ENCODE results near the gene ACTR3C. TPM values are rescaled to one million over a fixed set of nuclear protein-coding genes. Genes with fewer than 3 reads are reported as not detected.
"Not testable (repeated sequence)": the region's sequence is repeated elsewhere in the genome, so short reads cannot be mapped to it uniquely, and the experiment has no call there.

Gene ACTR3C
- total and polyA plus RNA-seq, 9 donors: 1.6 to 11.3 (median 5.7) TPM

DNA sequence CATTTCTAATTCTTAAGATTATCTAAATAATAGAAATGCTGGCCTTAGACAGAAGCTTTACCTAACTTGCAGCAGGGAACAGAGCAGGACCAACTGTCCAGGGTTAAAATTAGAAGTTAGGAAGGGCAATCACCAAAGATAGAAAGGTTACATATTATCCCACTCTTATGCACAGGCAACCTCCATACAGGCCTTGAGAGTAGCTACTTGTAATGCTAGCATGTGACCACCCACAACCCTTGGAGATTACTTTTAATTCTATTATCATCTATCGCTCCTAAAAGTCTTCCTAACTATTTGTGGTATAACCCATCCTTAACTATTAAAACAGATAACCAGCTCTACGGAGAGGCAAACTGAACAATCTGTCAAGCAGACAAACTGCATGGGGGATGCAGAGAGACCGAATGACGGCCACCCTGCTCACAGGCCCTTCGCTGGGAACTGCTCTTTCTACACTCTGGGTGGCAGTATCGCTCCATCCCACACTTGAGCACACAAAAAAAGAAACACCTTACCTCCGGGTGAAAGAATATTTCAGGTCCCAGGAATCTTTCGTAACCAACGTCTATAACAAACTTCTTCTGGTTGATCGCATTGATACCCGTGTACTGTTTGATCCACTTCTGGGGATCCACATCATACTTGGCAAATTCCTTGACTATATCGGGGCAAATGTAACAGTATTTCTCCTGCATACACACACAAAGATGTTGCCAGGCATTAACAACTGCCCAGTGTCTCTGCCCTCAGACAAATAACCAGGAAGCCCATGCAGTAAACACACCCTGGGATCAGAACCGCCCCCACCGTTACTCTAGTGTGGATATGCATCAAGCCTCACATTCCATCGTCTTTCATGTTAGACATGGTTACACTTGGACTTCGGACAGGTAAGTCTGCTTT is 37.2 kb downstream of the ACTR3C start:
- not testable (repeated sequence) for H3K36me3 ChIP-seq; H3K4me3 ChIP-seq; H3K9me3 ChIP-seq; H3K27me3 ChIP-seq; H3K27ac ChIP-seq; H3K4me1 ChIP-seq (ENCODE audit: insufficient read depth)
- intact Hi-C loops (cut with DNase I): loop anchor here in 1 of 4 donors (5.0 kb wide), 1 partner anchor 136 kb away; no protein-coding TSS in a partner anchor
- peak in 3 of 5 donors; percentile 17 to 32 (median 27) for DNase-seq
- 22 to 29% (median 26%) methylated on average over 16 of the region's 16 CpGs for WGBS, 3 donors
- TF ChIP-seq, protein P1, sequence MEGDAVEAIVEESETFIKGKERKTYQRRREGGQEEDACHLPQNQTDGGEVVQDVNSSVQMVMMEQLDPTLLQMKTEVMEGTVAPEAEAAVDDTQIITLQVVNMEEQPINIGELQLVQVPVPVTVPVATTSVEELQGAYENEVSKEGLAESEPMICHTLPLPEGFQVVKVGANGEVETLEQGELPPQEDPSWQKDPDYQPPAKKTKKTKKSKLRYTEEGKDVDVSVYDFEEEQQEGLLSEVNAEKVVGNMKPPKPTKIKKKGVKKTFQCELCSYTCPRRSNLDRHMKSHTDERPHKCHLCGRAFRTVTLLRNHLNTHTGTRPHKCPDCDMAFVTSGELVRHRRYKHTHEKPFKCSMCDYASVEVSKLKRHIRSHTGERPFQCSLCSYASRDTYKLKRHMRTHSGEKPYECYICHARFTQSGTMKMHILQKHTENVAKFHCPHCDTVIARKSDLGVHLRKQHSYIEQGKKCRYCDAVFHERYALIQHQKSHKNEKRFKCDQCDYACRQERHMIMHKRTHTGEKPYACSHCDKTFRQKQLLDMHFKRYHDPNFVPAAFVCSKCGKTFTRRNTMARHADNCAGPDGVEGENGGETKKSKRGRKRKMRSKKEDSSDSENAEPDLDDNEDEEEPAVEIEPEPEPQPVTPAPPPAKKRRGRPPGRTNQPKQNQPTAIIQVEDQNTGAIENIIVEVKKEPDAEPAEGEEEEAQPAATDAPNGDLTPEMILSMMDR (IDR thresholded peaks at IDR 0.05): peak; percentile 25 to 59 (median 34)

DNA sequence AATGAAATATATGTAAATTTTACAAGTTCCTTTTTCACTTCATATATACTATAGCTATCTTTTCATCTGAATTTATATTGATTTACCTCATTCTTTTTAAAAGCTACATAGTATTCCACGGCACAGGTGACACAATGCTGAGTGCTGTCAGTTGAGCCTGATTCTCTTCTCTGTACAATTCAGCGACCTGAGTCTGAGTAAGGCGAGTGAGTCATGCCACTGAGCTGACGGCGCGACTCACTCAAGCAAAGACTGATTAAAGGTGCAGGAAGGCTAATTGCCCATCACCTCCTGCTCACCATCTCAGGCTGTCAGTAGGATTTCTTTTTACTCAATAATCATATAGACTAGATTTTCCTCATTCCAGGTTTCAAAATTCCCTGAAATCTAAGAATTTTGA is 39.7 kb downstream of the ACTR3C start:
- 77 to 89% (median 82%) methylated on average over 6 of the region's 6 CpGs for WGBS, 3 donors
- intact Hi-C loops (cut with DNase I): not testable (repeated sequence)

DNA sequence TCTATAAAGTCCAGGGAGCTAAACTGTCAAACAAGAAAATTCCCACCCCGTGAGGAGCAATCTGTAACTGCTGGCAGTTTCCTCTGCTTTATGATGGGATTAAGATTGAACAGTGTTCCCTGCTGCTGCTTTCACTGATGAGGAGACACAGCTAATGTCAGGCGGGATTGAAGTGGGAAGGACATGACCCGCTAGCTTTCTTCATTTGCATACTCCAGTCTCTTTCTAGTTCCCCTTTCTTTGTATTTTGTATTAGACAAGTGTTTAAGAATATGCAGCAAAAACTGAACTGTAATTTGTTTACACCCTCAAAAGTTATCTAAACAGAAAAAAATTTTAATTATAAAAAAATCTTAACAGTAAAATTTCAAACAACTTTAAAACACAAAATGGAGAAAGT is 40.2 kb downstream of the ACTR3C start:
- DNase-seq; H3K36me3 ChIP-seq; H3K4me1 ChIP-seq (ENCODE audit: insufficient read depth); H3K27me3 ChIP-seq; H3K9me3 ChIP-seq; H3K27ac ChIP-seq; H3K4me3 ChIP-seq; intact Hi-C loops (cut with DNase I): not testable (repeated sequence)
- 82 to 92% (median 82%) methylated on average over 2 of the region's 3 CpGs for WGBS, 3 donors

More for the DNA sequence above, 39.7 kb downstream of the ACTR3C start:
- H3K4me1 ChIP-seq (ENCODE audit: insufficient read depth); H3K9me3 ChIP-seq; H3K36me3 ChIP-seq; DNase-seq; H3K4me3 ChIP-seq; H3K27me3 ChIP-seq; H3K27ac ChIP-seq: not testable (repeated sequence)

DNA sequence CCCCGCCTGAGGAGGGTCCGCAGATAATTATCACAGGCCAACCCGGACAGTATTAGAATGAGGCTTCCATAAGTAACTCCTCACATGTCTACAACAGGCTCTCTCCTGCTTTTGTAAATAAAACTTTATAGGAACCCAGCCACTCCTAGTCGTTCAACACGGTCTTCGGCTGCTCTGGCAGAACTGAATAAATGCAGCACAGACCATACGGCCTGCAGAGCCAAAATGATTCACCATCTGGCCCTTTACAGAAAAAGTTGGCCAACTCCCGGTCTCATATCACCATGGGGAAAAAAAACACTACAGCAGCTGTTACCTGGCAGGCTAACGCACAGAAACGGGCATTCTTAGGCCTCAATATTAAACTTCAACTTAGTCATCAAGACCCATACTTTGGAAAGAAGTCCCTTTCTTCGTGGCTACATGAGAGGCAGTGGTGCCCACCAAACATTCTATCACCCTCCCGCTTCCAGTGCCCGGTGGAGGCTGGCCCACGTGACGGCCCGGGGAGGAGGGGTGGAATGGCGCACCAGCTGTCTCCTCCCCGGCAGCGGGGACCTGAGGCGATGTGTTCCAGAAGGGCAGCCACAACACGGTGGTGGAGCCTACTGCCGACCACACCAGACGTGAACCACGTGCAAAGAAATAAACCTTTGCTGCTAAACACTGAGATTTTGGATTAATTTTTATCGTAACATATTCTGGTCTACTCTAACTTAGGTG is 41.5 kb downstream of the ACTR3C start:
- H3K4me3 ChIP-seq; H3K4me1 ChIP-seq (ENCODE audit: insufficient read depth); intact Hi-C loops (cut with DNase I); H3K27ac ChIP-seq; H3K9me3 ChIP-seq; DNase-seq; H3K36me3 ChIP-seq; H3K27me3 ChIP-seq: not testable (repeated sequence)
- WGBS, 3 donors: 79 to 93% (median 90%) methylated on average over 5 to 15 of the region's 25 CpGs

DNA sequence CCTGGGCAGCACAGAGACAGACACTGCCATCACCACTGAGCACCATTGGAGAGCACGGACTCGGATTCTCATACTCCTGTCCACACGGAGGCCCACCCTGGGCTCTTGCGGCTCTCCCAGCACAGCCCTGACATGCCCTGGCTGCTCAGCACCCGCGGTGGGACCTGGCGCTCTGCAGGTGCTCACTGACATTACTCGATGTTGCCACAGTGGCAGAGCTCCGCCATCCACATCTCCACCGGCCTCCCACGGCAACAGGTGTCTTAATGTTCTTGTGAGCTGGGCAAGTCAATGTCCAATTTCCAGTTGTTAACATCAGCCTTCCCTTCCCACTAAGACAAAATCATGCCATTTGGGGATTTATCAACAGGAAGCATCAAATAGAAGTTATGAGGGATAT is 45.0 kb downstream of the ACTR3C start:
- intact Hi-C loops (cut with DNase I): loop anchor here in 1 of 4 donors (10.0 kb wide), 1 partner anchor 394 kb away; no protein-coding TSS in a partner anchor
- H3K36me3 ChIP-seq; H3K4me1 ChIP-seq (ENCODE audit: insufficient read depth); H3K27ac ChIP-seq; DNase-seq; H3K4me3 ChIP-seq; H3K27me3 ChIP-seq; H3K9me3 ChIP-seq: not testable (repeated sequence)
- 80 to 89% (median 86%) methylated on average over 11 of the region's 11 CpGs for WGBS, 3 donors

DNA sequence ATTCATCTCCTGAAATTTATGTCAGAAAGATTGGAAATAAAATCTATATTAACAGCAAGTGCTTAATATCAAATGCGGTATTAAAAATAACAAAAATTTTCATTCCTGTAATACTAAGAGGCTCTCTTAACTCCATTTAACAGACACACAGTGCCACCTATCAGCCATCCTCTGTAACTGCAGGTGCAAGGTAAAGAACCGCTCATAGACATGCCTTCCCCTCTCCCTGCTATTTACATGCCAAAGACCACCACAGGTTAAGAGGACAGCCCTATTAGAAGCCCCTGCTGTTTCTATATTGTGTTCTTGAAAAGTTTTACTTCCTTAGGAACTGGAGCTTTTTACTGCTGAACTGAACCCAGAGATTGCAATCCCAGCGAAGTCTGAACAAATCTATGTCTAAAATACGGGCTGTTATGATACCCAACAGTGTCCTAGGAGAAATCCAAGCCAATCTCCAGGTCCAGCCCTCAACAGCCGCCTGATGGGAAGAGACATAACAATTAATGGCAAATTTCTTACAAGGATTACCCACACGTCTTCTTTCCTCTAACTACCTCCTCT is 47.1 kb downstream of the ACTR3C start:
- TF ChIP-seq, protein P1 (IDR thresholded peaks at IDR 0.05): peak; percentile 40 to 67 (median 53)
- DNase-seq; H3K36me3 ChIP-seq; H3K4me1 ChIP-seq (ENCODE audit: insufficient read depth); H3K4me3 ChIP-seq; H3K9me3 ChIP-seq; H3K27ac ChIP-seq; H3K27me3 ChIP-seq: not testable (repeated sequence)
- 48 to 55% (median 50%) methylated on average over 6 of the region's 6 CpGs for WGBS, 3 donors
- intact Hi-C loops (cut with DNase I): loop anchor here in 1 of 4 donors (10.0 kb wide), 1 partner anchor 391 kb away; no protein-coding TSS in a partner anchor

DNA sequence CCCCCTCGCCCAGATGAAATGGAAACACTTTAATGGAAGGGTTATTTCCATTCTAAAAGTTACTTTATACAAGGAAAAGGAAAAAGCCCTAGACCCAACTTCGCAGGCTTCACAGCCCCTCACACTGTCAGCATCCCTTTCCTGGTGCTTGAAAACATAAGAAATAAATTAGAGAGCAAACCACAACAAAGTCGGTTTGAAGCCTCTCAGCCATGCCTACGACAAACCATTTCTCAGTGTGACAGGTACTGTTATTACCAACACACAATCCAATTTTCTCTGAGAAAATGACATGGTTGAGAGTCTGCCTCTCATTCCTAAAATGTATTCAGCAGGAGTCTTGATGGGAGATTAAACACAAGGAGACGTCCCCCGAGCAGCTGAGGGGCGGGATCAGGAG is 51.4 kb downstream of the ACTR3C start:
- intact Hi-C loops (cut with DNase I): loop anchor here in 1 of 4 donors (10.0 kb wide), 1 partner anchor 387 kb away; no protein-coding TSS in a partner anchor
- not testable (repeated sequence) for DNase-seq; H3K27me3 ChIP-seq; H3K4me3 ChIP-seq; H3K27ac ChIP-seq; H3K9me3 ChIP-seq; H3K36me3 ChIP-seq; H3K4me1 ChIP-seq (ENCODE audit: insufficient read depth)
- 65 to 86% (median 73%) methylated on average over 4 to 6 of the region's 7 CpGs for WGBS, 3 donors

DNA sequence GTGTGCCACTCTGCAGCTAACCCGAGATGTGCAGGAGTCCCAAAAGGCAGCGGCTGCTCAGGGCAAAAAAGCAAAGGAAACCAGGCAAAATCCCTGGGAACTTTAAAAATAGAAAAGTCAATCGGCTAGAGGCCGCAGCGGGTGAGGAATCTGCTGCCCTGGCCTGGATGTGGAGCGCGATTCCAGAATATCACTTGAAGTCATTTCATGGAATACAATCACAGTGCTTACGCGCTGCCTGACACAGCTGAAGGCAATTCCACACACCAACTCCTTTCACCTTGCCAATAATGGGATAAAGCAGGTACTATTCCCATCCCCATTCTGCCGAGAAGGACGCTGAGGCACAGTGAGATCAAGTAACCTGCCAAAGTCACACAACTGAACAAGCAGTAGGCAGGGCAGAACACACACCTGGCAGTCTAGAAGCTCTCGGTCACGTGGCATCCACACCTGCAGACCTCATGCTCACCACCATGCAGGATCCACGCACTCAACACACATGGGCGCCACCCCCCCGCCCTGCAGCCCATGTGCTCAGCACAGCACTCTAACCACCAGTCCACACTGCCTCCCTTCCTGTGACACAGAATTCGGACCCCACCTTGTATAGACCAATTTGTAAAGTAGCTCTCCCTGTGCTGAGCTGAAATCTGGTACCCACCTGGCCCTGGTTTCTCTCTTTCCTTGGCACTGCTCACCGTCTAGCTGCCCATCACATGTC is 53.1 kb downstream of the ACTR3C start:
- WGBS, 3 donors: 93 to 97% (median 97%) methylated on average over 5 to 9 of the region's 18 CpGs
- H3K4me1 ChIP-seq (ENCODE audit: insufficient read depth): not testable (repeated sequence)

DNA sequence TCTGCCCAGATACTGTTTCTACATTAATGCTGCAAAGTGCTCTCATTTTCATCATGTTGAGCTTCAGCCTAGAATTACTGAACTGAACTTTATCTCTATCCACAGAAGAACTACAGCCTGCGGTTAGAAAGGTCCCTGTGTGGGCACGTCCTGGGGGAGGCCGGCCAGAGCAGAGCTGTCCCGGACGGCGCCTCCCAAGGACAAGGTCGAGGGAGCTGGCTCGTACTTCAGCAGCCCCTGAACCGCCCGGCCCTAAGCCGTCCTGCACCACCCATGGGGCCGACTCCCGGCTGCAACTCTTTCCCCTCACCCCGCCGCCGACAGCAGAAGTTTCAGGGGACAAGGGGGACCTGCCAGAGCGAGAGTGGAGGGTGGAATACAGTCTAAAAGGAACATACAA is 54.5 kb downstream of the ACTR3C start:
- H3K27ac ChIP-seq; H3K4me1 ChIP-seq (ENCODE audit: insufficient read depth); H3K4me3 ChIP-seq; H3K36me3 ChIP-seq; intact Hi-C loops (cut with DNase I); DNase-seq; H3K9me3 ChIP-seq; H3K27me3 ChIP-seq: not testable (repeated sequence)
- no CpG with 5 or more reads among the region's 17 CpGs for WGBS, 3 donors

More for the DNA sequence above, 53.1 kb downstream of the ACTR3C start:
- H3K36me3 ChIP-seq, DNase-seq, H3K4me3 ChIP-seq, H3K27ac ChIP-seq, H3K27me3 ChIP-seq, H3K9me3 ChIP-seq: not testable (repeated sequence)
- intact Hi-C loops (cut with DNase I): loop anchor here in 1 of 4 donors (10.0 kb wide), 1 partner anchor 385 kb away; no protein-coding TSS in a partner anchor
